Measurements from ENCODE around the gene GPR183.

- no peak for TF ChIP-seq EZH2phosphoT487 (IDR thresholded peaks at IDR 0.05; ENCODE audit: insufficient read depth, low read depth)
- no peak for TF ChIP-seq EZH2 (IDR thresholded peaks at IDR 0.05; ENCODE audit: insufficient read depth, poor library complexity, severe bottlenecking)
Observed at GRCh38 chr13:99279637-99280036, 27.6 kb downstream of the GPR183 start.

Measured in GM23248 (cell line).